Osteoblast (primary cell): ENCODE data around the gene HECTD3. TPM values are rescaled to one million over a fixed set of nuclear protein-coding genes. Genes with fewer than 3 reads are reported as not detected.
"Not testable (repeated sequence)": the region's sequence is repeated elsewhere in the genome, so short reads cannot be mapped to it uniquely, and the experiment has no call there.

Experiments
- DNase-seq: peaks from one replicate; pipeline ENCODE4 v3.0.0; 2011; ENCODE audit warnings: low spot score, mixed read lengths; ENCODE audit not compliant: insufficient read length; ENCODE audit errors: missing footprints
- H2AFZ ChIP-seq: 2 replicates; pipeline ENCODE4 v1.6.0; 2011; ENCODE audit warnings: mild to moderate bottlenecking, low read length
- H3K27ac ChIP-seq: 2 replicates; pipeline ENCODE4 v1.5.1; 2011; ENCODE audit warnings: mild to moderate bottlenecking, low read depth, low read length, moderate library complexity
- H3K27me3 ChIP-seq: 2 replicates; pipeline ENCODE4 v1.6.0; 2012; ENCODE audit warnings: mild to moderate bottlenecking, control low read depth, inconsistent platforms, low read length, moderate library complexity; ENCODE audit not compliant: insufficient read depth
- H3K36me3 ChIP-seq: 2 replicates; pipeline ENCODE4 v1.5.1; 2011; ENCODE audit warnings: mild to moderate bottlenecking, low read length, control low read depth, moderate library complexity; ENCODE audit not compliant: insufficient read depth
- H3K4me1 ChIP-seq: 2 replicates; pipeline ENCODE4 v1.5.1; 2011; ENCODE audit warnings: mild to moderate bottlenecking, low read length, control low read depth, moderate library complexity; ENCODE audit not compliant: insufficient read depth
- H3K4me2 ChIP-seq: 2 replicates; pipeline ENCODE4 v1.6.0; 2011; ENCODE audit warnings: mild to moderate bottlenecking, low read length; ENCODE audit not compliant: insufficient read depth
- H3K4me3 ChIP-seq: fragments of 200-600 bp; sonication (generic); 3 replicates; pipeline ENCODE4 v1.5.1; 2012; ENCODE audit warnings: mild to moderate bottlenecking, low read length, inconsistent platforms; ENCODE audit not compliant: insufficient read depth
- H3K79me2 ChIP-seq: 2 replicates; pipeline ENCODE4 v1.6.0; 2012; ENCODE audit warnings: mild to moderate bottlenecking, low read length, control low read depth, inconsistent platforms; ENCODE audit not compliant: insufficient read depth
- H3K9me3 ChIP-seq: 2 replicates; pipeline ENCODE4 v1.5.1; 2011; ENCODE audit warnings: low read depth, low read length, control low read depth
- H4K20me1 ChIP-seq: 2 replicates; pipeline ENCODE4 v1.6.0; 2012; ENCODE audit warnings: mild to moderate bottlenecking, low read length, control low read depth; ENCODE audit not compliant: insufficient read depth
- total RNA-seq: library from RNA; depleted of rRNA; stranded (reverse); fragments of >200 nt; gene quantifications from 2 replicates; pipeline ENCODE4 v1.2.3, GENCODE V29; 2012
- TF ChIP-seq, protein P1 (sequence below): IDR thresholded peaks from 2 replicates; pipeline ENCODE4 v1.5.1; 2011; ENCODE audit warnings: mild to moderate bottlenecking, low read depth, low read length, moderate library complexity; ENCODE audit errors: extremely low read depth

HECTD3 gene
- total RNA-seq, 1 donor: 26.1 TPM

DNA sequence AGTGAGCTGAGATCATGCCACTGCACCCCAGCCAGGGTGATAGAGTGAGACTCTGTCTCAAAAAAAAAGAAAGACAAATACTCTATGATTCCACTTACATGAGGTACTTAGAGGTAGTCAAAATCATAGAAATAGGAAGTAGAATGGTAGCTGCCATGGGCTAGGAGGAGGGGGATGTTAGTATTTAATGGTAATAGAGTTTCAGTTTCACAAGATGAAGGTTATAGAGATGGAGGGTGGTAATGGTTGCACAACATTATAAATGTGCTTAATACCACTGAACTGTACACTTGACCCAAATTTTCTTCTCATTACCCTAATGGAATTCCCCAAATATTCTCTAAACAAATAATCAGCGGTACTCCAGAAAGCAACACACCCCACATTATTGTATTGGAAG, 37.5 kb downstream of the HECTD3 start:
- no peaks in the 10 kb centered on the region for H3K27me3 ChIP-seq
- TF ChIP-seq, protein P1, sequence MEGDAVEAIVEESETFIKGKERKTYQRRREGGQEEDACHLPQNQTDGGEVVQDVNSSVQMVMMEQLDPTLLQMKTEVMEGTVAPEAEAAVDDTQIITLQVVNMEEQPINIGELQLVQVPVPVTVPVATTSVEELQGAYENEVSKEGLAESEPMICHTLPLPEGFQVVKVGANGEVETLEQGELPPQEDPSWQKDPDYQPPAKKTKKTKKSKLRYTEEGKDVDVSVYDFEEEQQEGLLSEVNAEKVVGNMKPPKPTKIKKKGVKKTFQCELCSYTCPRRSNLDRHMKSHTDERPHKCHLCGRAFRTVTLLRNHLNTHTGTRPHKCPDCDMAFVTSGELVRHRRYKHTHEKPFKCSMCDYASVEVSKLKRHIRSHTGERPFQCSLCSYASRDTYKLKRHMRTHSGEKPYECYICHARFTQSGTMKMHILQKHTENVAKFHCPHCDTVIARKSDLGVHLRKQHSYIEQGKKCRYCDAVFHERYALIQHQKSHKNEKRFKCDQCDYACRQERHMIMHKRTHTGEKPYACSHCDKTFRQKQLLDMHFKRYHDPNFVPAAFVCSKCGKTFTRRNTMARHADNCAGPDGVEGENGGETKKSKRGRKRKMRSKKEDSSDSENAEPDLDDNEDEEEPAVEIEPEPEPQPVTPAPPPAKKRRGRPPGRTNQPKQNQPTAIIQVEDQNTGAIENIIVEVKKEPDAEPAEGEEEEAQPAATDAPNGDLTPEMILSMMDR: no peak
- no peaks in the 10 kb centered on the region for H3K9me3 ChIP-seq
- H3K4me2 ChIP-seq: no peak overlapping the region
- H4K20me1 ChIP-seq: no peaks in the 10 kb centered on the region
- no peaks in the 10 kb centered on the region for H3K79me2 ChIP-seq
- peaks cover 12% of the 10 kb centered on the region for H3K4me1 ChIP-seq
- DNase-seq: no peak
- no peak overlapping the region for H3K27ac ChIP-seq
- H2AFZ ChIP-seq: no peak overlapping the region
- peaks cover 34% of the 10 kb centered on the region for H3K36me3 ChIP-seq
- H3K4me3 ChIP-seq: no peak overlapping the region

DNA sequence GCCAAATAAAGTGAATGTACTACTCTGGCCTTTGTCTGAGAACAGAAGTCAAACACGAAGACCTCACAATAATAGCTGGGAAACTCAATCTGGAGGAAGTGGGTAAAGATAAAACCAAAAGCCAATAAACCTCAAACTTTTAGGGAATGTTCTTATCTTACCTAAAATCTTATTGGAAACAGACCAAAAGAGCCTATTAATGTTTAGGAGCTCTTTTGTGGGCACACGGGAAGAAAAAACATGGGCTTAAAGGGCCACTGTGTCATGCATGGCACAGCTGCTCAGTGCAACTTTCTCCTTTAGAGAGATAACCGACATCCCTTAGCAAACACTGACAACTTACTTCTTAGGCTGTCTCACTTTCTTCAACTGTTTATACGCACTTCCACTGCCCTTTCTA, 40.8 kb downstream of the HECTD3 start:
- peak; percentile 71 for DNase-seq
- peak overlapping the region; percentile 56 for H3K27ac ChIP-seq
- H4K20me1 ChIP-seq: no peaks in the 10 kb centered on the region
- peaks cover 20% of the 10 kb centered on the region for H3K4me1 ChIP-seq
- peaks cover 10% of the 10 kb centered on the region for H3K36me3 ChIP-seq
- TF ChIP-seq, protein P1: no peak
- H3K4me2 ChIP-seq: peak overlapping the region; percentile 10
- no peaks in the 10 kb centered on the region for H3K9me3 ChIP-seq
- no peak overlapping the region for H3K4me3 ChIP-seq
- no peaks in the 10 kb centered on the region for H3K27me3 ChIP-seq
- H3K79me2 ChIP-seq: no peaks in the 10 kb centered on the region
- H2AFZ ChIP-seq: no peak overlapping the region

DNA sequence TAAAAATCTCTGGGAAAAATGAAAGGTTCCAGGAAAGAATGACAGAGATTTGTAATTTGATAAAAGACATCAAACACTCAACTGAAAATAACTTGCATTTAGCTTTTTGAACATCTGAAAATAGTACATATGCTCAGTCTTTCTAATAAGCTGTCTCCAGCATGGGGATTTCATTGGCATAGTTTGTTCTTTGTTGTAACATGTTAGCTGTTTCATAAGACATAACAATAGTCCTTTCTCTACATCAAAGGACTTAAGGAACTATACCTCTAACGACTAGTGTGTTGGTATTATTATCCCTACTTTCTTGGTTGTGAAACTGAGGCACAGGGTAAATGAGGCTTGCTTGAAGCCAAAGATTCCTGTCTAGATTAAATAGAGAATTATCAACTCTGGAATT, 46.7 kb downstream of the HECTD3 start:
- DNase-seq: no peak
- no peaks in the 10 kb centered on the region for H3K36me3 ChIP-seq
- no peak overlapping the region for H3K4me3 ChIP-seq
- H4K20me1 ChIP-seq: peaks cover 4% of the 10 kb centered on the region
- no peak overlapping the region for H2AFZ ChIP-seq
- H3K4me1 ChIP-seq: peaks cover 8% of the 10 kb centered on the region
- no peaks in the 10 kb centered on the region for H3K27me3 ChIP-seq
- no peak overlapping the region for H3K4me2 ChIP-seq
- no peaks in the 10 kb centered on the region for H3K9me3 ChIP-seq
- H3K79me2 ChIP-seq: peaks cover 5% of the 10 kb centered on the region
- no peak overlapping the region for H3K27ac ChIP-seq
- TF ChIP-seq, protein P1: no peak

DNA sequence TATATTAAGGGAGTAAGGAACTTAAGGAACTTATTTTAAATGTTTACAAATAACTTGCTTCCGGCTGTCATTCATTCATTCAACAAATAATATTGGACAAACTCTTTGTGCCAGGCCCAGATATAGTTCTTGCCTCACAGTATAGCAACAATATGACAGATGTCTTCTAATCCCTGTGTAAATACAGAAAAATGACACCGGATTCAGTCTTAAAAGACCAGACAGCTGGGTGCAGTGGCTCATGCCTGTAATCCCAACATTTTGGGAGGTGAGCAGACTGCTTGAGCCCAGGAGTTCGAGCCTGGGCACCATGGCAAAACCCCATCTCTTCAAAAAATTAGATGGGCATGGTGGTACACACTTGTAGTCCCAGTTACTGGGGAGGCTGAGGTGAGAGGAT, 48.4 kb downstream of the HECTD3 start:
- Histone ChIP-seq H3K79me2 (peaks cover 5% of the 10 kb centered on the region), H3K27me3 (no peaks in the 10 kb centered on the region), H3K4me2 (no peak overlapping the region), H3K4me1 (peaks cover 6% of the 10 kb centered on the region), H3K27ac (no peak overlapping the region), H2AFZ (no peak overlapping the region), H3K36me3 (no peaks in the 10 kb centered on the region), H3K9me3 (no peaks in the 10 kb centered on the region), H4K20me1 (peaks cover 4% of the 10 kb centered on the region), H3K4me3 (no peak overlapping the region)
- TF ChIP-seq, protein P1: no peak
- DNase-seq: no peak

DNA sequence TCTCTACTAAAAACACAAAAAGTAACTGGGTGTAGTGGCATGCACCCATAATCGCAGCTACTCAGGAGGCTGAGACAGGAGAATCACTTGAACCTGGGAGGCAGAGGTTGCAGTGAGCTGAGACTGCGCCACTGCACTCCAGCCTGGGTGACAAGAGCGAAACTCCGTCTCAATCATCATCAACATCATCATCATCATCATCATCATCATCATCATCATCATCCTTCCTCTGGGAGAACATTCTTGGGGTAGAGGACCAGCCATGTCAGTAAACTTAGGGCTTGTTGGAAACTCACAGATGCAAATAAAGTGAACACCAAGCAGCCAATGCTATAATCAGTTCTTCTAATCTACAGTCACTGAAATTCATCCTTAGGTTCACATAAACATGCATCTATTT, 49.1 kb downstream of the HECTD3 start:
- H3K4me2 ChIP-seq, H3K27ac ChIP-seq, DNase-seq, H3K36me3 ChIP-seq, H3K27me3 ChIP-seq, H4K20me1 ChIP-seq, H3K79me2 ChIP-seq, H2AFZ ChIP-seq, H3K4me3 ChIP-seq, H3K4me1 ChIP-seq, H3K9me3 ChIP-seq: not testable (repeated sequence)

DNA sequence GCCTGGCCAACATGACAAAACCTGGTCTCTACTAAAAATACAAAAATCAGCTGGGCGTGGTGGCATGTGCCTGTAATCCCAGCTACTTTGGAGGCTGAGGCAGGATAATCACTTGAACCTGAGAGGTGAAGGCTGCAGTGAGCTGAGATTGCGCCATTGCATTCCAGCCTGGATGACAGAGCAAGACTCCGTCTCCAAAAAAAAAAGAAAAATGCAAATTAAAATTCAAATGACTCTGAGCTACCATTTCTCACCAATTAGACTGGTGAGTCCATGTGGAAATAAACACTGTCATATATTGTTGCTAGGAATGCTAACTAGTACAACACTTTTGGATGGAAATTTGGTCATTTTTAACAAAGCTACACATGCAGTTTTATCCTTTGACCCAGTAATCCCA, 53.6 kb downstream of the HECTD3 start:
- not testable (repeated sequence) for H3K4me2 ChIP-seq, H4K20me1 ChIP-seq, DNase-seq, H3K4me1 ChIP-seq, H2AFZ ChIP-seq, H3K4me3 ChIP-seq, H3K27ac ChIP-seq, H3K9me3 ChIP-seq, H3K36me3 ChIP-seq, H3K79me2 ChIP-seq, H3K27me3 ChIP-seq
